ENCODE results near the gene CHST11.

Gene CHST11

DNA sequence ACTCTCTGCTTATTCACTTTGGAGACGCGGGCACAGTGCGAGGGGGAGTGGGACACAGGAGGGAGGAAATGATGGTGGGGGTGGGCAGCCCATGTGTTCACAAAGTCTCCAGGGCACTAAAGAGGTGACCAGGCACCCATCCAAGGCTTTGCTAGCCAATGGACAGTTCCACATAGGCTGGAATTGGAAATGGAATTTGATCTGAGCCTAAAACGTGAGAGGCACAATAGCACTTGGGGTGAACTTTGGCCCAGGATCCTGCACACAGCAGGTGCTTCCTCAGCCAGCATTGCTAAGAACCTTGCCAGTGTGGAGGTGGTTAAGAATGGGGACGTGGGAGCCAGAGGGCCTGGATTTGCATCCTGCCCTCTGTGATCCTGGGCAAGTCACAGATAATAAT lies 193.8 kb downstream of the CHST11 start:
- H3K27ac ChIP-seq = no peak overlapping the region
- TF ChIP-seq, protein P1, sequence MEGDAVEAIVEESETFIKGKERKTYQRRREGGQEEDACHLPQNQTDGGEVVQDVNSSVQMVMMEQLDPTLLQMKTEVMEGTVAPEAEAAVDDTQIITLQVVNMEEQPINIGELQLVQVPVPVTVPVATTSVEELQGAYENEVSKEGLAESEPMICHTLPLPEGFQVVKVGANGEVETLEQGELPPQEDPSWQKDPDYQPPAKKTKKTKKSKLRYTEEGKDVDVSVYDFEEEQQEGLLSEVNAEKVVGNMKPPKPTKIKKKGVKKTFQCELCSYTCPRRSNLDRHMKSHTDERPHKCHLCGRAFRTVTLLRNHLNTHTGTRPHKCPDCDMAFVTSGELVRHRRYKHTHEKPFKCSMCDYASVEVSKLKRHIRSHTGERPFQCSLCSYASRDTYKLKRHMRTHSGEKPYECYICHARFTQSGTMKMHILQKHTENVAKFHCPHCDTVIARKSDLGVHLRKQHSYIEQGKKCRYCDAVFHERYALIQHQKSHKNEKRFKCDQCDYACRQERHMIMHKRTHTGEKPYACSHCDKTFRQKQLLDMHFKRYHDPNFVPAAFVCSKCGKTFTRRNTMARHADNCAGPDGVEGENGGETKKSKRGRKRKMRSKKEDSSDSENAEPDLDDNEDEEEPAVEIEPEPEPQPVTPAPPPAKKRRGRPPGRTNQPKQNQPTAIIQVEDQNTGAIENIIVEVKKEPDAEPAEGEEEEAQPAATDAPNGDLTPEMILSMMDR (IDR thresholded peaks at IDR 0.05) = no peak
- TF ChIP-seq ZFX (IDR thresholded peaks at IDR 0.05; ENCODE audit: borderline replicate concordance) = no peak

DNA sequence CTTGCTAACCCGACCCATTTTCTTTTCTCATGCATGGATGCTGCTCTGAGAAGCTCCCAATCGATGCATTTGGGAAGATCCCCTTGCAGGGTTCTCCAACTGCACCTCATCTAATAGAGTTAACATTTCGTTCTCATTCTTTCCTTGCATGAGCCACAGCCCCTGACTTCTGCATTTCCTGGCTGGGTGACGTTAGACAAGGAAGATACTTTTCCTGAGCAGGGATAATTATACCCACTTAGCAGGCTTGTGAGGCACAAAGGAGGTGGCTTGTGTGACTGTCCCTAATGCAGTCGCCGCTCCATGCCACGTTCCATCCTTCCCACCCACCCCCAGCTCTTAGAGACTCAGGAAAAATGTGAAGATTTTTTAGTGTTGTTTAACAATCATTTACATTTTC lies 195.1 kb downstream of the CHST11 start:
- TF ChIP-seq ZFX (IDR thresholded peaks at IDR 0.05; ENCODE audit: borderline replicate concordance) = no peak
- no peak overlapping the region for H3K27ac ChIP-seq

DNA sequence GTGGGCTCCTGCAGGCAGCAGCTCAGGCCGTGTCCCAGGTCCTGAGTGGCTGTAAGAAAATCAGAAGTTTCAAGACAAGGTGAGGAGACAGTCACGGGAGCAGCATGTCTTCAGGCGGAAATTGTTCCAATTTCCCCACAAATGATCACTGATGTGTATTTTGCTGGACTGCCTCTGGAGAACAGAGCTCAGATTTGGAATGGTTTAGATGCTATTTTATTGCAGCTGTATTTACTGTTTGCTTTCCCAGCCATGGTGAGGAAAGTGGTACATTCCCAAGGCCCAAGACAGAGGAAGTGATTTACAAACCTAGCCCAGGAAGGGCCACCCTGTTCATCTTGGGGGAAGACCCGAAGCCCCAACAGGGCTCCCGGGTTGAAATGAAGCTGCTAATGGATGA lies 195.6 kb downstream of the CHST11 start:
- H3K27ac ChIP-seq = no peak overlapping the region
- no peak for TF ChIP-seq ZFX (IDR thresholded peaks at IDR 0.05; ENCODE audit: borderline replicate concordance)
- TF ChIP-seq, protein P1 (IDR thresholded peaks at IDR 0.05) = no peak

DNA sequence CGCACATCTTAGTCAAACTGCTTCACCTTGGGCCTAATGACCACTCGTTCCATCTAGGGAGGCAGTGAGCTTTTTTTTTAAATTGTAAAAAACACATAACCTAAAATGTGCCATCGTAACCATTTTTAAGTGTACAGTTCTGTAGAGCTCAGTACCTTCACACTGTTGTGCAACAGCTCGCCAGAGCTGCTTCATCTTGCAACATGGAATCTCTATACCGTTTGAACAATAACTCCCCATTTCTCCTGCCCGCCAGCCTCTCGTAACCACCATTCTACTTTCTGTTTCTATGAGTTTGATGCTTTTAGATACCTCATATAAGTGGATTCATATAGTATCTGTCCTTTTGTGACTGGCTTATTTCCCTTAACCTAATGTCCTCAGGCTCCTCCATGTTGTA lies 196.2 kb downstream of the CHST11 start:
- TF ChIP-seq, protein P1 (IDR thresholded peaks at IDR 0.05) = no peak
- TF ChIP-seq ZFX (IDR thresholded peaks at IDR 0.05; ENCODE audit: borderline replicate concordance) = no peak
- H3K27ac ChIP-seq = no peak overlapping the region

DNA sequence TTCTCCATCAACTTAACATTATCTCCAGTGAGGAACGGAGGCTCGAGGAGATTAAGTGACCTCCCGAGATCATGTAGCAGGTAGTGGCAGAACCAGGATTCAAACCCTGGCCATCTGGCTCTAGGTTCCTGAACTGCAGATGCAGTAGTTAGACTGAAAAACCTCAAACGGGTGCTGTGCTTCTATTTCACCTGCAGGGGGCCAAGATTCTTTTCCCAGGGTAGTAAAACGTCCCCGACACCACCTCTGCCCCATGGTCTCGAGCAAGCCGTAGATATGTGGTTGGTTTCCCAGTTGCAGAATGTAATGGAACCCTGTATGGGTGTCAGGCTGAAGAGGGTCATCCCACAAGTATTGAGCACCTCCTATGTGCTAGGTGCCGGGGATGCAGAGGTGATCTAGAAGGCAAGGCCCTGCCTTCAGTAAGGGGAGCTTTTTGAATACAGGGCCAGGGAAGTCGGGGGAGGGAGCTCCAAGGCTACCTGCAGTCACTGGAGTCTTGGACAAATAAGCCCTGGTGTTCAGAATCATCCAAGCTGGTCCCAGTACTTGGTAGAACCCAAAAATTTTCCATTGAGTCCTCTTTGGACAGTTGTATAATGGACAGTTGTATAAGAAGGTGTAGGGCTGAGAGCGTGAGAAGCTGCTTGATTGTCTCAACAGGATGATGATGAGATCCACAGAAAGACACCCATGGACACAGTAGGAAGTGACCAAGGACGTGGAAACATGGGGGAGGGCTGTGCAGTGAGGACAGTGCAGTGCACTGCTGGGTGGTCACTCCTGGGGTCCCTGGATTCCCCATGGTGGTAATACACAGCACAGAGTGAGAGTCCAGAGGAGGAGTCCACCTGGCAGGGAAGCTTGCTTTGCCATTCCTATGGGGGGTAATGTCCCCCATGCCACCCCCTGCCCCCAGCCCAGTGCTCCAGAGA lies 197.2 kb downstream of the CHST11 start:
- TF ChIP-seq, protein P1 (IDR thresholded peaks at IDR 0.05) = peak; percentile 78
- TF ChIP-seq ZFX (IDR thresholded peaks at IDR 0.05; ENCODE audit: borderline replicate concordance) = no peak
- no peak overlapping the region for H3K27ac ChIP-seq

DNA sequence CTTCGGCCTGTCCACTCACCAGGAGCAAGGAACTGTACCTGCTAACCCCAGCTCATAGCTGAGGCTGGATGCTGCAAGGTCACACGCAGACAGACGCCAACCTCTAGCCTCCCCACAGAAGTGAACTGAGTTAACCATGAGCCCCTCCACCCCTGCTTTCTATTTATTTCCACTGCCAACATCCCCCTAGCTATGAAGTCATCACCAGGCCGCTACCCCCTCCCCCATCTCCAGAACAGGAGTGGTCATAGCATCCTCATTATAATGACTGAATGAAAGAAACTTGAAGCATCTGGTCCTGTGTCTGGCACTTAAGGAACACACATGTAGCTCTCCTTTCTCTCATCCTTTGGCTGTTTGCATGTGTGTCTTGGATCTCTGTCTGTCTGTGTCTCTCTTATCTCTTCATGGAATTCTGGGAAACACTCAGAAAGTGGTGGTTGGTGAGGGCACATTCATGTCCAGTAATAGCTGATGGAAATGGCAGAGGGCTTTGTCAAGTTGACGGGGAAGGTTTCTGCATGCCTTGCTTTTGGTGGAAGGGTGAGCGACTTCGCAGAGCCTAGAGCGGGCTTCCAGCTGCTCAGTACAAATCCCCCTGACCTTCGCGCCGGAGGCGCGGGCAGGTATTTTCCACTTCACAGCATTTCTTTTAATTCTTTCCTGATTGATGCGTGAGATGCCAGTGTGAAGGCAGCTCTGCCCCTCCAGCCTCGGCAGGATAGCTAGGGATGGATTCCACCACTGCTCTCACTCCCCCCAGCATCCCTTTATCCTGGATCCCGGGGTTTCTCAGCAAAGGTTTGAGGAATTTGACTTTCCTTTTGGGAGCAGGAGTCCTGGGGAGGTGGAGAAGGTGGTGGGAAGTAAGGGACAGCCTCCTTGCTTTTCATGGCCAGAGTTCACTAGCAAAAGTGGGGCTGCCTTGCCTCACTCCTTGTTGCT lies 198.2 kb downstream of the CHST11 start:
- TF ChIP-seq, protein P1 (IDR thresholded peaks at IDR 0.05) = no peak
- TF ChIP-seq ZFX (IDR thresholded peaks at IDR 0.05; ENCODE audit: borderline replicate concordance) = no peak
- no peak overlapping the region for H3K27ac ChIP-seq

DNA sequence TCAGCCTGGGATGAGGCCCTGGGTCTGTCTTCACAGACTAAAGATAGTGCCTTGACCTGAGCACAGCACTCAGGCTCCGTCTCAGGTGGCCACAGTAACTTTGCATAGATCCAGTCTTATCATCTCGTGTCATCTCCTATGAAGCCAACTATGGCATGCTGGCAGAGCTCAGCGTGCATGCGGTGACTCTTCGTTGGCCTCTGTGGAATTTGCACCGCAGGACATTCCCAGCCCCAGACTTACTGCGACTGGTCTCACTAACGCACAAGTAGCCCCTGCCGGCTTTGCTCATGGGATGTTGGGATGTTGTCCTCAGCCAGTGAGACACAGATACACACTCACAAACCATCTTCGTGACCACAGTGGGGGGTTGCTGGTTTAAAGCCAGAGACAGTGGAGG lies 199.6 kb downstream of the CHST11 start:
- TF ChIP-seq, protein P1 (IDR thresholded peaks at IDR 0.05) = no peak

More for the DNA sequence above, 199.6 kb downstream of the CHST11 start:
- no peak overlapping the region for H3K27ac ChIP-seq

All from 22Rv1 (cell line).